ENCODE results near the gene RGS9. TPM values are rescaled to one million over a fixed set of nuclear protein-coding genes. Genes with fewer than 3 reads are reported as not detected.

RGS9 gene
- total RNA-seq, 1 experiment from 2014 or later, result 6.3 TPM

- Histone ChIP-seq H3K27me3 (replicated peaks; ENCODE audit: control insufficient read depth, insufficient read depth, low read length) (no peaks in the 10 kb centered on the region), H3K9me3 (no peaks in the 10 kb centered on the region), H3K36me3 (ENCODE audit: control insufficient read depth, insufficient read depth, low read length) (no peaks in the 10 kb centered on the region), H3K4me3 (ENCODE audit: low read depth, low read length) (no peak overlapping the region), H3K4me1 (peaks cover 23% of the 10 kb centered on the region)
- no peaks in the 10 kb centered on the region for H3K27me3 Mint-ChIP-seq (ENCODE audit: insufficient read depth, unreplicated experiment)
- no peak for TF ChIP-seq CTCF (IDR thresholded peaks at IDR 0.05; ENCODE audit: insufficient read depth in 1 of 2, low read depth in 1 of 2, low read length in 1 of 2, severe bottlenecking in 1 of 2, unreplicated experiment in 1 of 2)
- CTCF ChIA-PET, result no interaction called here
- intact Hi-C loops (cut with micrococcal nuclease; ENCODE audit: unreplicated experiment), result no loop called here
- H3K36me3 Mint-ChIP-seq (ENCODE audit: insufficient read depth, unreplicated experiment), result peaks cover 5% of the 10 kb centered on the region
- H3K4me3 Mint-ChIP-seq (ENCODE audit: unreplicated experiment), result no peak overlapping the region
- POLR2A ChIA-PET, result no interaction called here
- peaks cover under 1% of the 10 kb centered on the region for H3K9me3 Mint-ChIP-seq (ENCODE audit: unreplicated experiment)
- H3K27ac Mint-ChIP-seq (ENCODE audit: unreplicated experiment), result no peak overlapping the region
- DNase-seq, result no peak
- H3K4me1 Mint-ChIP-seq (ENCODE audit: low read depth, unreplicated experiment), result peaks cover 16% of the 10 kb centered on the region
- BruUV-seq (replicated peaks), result no TSS peak
Measured at GRCh38 chr17:65222214-65222738, 85.1 kb downstream of the RGS9 start.

- Histone ChIP-seq H3K4me1 (peaks cover 18% of the 10 kb centered on the region), H3K9me3 (no peaks in the 10 kb centered on the region), H3K27me3 (replicated peaks; ENCODE audit: control insufficient read depth, insufficient read depth, low read length) (no peaks in the 10 kb centered on the region), H3K36me3 (ENCODE audit: control insufficient read depth, insufficient read depth, low read length) (no peaks in the 10 kb centered on the region), H3K4me3 (ENCODE audit: low read depth, low read length) (no peak overlapping the region)
- ChIA-PET CTCF (interaction anchor here (0.6 kb wide), 1 partner anchor 122 kb away, joined by 5 read pairs; no protein-coding TSS in a partner anchor), POLR2A (no interaction called here)
- Mint-ChIP-seq H3K27ac (ENCODE audit: unreplicated experiment) (no peak overlapping the region), H3K4me3 (ENCODE audit: unreplicated experiment) (no peak overlapping the region), H3K27me3 (ENCODE audit: insufficient read depth, unreplicated experiment) (no peaks in the 10 kb centered on the region), H3K4me1 (ENCODE audit: low read depth, unreplicated experiment) (peaks cover 18% of the 10 kb centered on the region), H3K36me3 (ENCODE audit: insufficient read depth, unreplicated experiment) (no peaks in the 10 kb centered on the region), H3K9me3 (ENCODE audit: unreplicated experiment) (peaks cover 5% of the 10 kb centered on the region)
- intact Hi-C loops (cut with micrococcal nuclease; ENCODE audit: unreplicated experiment), result no loop called here
- no peak for TF ChIP-seq CTCF (IDR thresholded peaks at IDR 0.05; ENCODE audit: insufficient read depth in 1 of 2, low read depth in 1 of 2, low read length in 1 of 2, severe bottlenecking in 1 of 2, unreplicated experiment in 1 of 2)
- BruUV-seq (replicated peaks), result no TSS peak
- no peak for DNase-seq
Measured at GRCh38 chr17:65225061-65225460, 87.9 kb downstream of the RGS9 start.

GRCh38 chr17:65226227-65226626, 89.1 kb downstream of the RGS9 start:
- no peak overlapping the region for H3K4me3 Mint-ChIP-seq (ENCODE audit: unreplicated experiment)

More at GRCh38 chr17:65226227-65226626, 89.1 kb downstream of the RGS9 start:
- Mint-ChIP-seq H3K4me1 (ENCODE audit: low read depth, unreplicated experiment) (peaks cover 23% of the 10 kb centered on the region), H3K9me3 (ENCODE audit: unreplicated experiment) (peaks cover 8% of the 10 kb centered on the region), H3K36me3 (ENCODE audit: insufficient read depth, unreplicated experiment) (no peaks in the 10 kb centered on the region), H3K27me3 (ENCODE audit: insufficient read depth, unreplicated experiment) (no peaks in the 10 kb centered on the region), H3K27ac (ENCODE audit: unreplicated experiment) (no peak overlapping the region)
- CTCF ChIA-PET, result no interaction called here
- no peak for TF ChIP-seq CTCF (IDR thresholded peaks at IDR 0.05; ENCODE audit: insufficient read depth in 1 of 2, low read depth in 1 of 2, low read length in 1 of 2, severe bottlenecking in 1 of 2, unreplicated experiment in 1 of 2)
- Histone ChIP-seq H3K36me3 (ENCODE audit: control insufficient read depth, insufficient read depth, low read length) (no peaks in the 10 kb centered on the region), H3K9me3 (no peaks in the 10 kb centered on the region), H3K27me3 (replicated peaks; ENCODE audit: control insufficient read depth, insufficient read depth, low read length) (no peaks in the 10 kb centered on the region), H3K4me3 (ENCODE audit: low read depth, low read length) (no peak overlapping the region), H3K4me1 (peaks cover 15% of the 10 kb centered on the region)
- no peak for DNase-seq
- intact Hi-C loops (cut with micrococcal nuclease; ENCODE audit: unreplicated experiment), result no loop called here
- BruUV-seq (replicated peaks), result no TSS peak
- POLR2A ChIA-PET, result no interaction called here

Measured in Caco-2 (cell line).